Skeletal muscle cell (primary cell): Measurements from ENCODE around the gene JARID2.
"Not testable (repeated sequence)": the region's sequence is repeated elsewhere in the genome, so short reads cannot be mapped to it uniquely, and the experiment has no call there.

Experiments
- DNase-seq: peaks from one replicate; pipeline ENCODE4 v3.0.0-alpha.2; 2010; ENCODE audit warnings: low read depth
- H3K4me3 ChIP-seq: 2 replicates; pipeline ENCODE4 v1.5.1; 2011; ENCODE audit warnings: low read depth, mild to moderate bottlenecking, control low read depth, low read length, moderate library complexity

JARID2 gene

GRCh38 chr6:15303162-15303919 lies 57.5 kb downstream of the JARID2 start:
- no peak overlapping the region for H3K4me3 ChIP-seq
- DNase-seq: no peak

- H3K4me3 ChIP-seq: no peak overlapping the region
Measured at GRCh38 chr6:15303920-15304291, 58.0 kb downstream of the JARID2 start.

GRCh38 chr6:15304337-15305042 lies 58.6 kb downstream of the JARID2 start:
- H3K4me3 ChIP-seq: no peak overlapping the region
- no peak for DNase-seq

More at GRCh38 chr6:15303920-15304291, 58.0 kb downstream of the JARID2 start:
- DNase-seq: no peak

- H3K4me3 ChIP-seq: no peak overlapping the region
- no peak for DNase-seq
Measured at GRCh38 chr6:15305496-15305895, 59.6 kb downstream of the JARID2 start.

- H3K4me3 ChIP-seq: no peak overlapping the region
- no peak for DNase-seq
Measured at GRCh38 chr6:15305909-15306308, 60.0 kb downstream of the JARID2 start.

- no peak overlapping the region for H3K4me3 ChIP-seq
- no peak for DNase-seq
Measured at GRCh38 chr6:15308435-15309213, 62.8 kb downstream of the JARID2 start.

GRCh38 chr6:15309611-15310283 lies 63.9 kb downstream of the JARID2 start:
- H3K4me3 ChIP-seq: no peak overlapping the region
- no peak for DNase-seq

- DNase-seq: no peak
- no peak overlapping the region for H3K4me3 ChIP-seq
Measured at GRCh38 chr6:15310680-15311079, 64.8 kb downstream of the JARID2 start.

GRCh38 chr6:15312500-15312899 lies 66.6 kb downstream of the JARID2 start:
- DNase-seq: no peak
- H3K4me3 ChIP-seq: no peak overlapping the region

GRCh38 chr6:15313367-15313766 lies 67.5 kb downstream of the JARID2 start:
- no peak overlapping the region for H3K4me3 ChIP-seq
- no peak for DNase-seq

- no peak overlapping the region for H3K4me3 ChIP-seq
- DNase-seq: no peak
Measured at GRCh38 chr6:15316754-15317153, 70.9 kb downstream of the JARID2 start.

- no peak for DNase-seq
- no peak overlapping the region for H3K4me3 ChIP-seq
Measured at GRCh38 chr6:15317251-15317650, 71.4 kb downstream of the JARID2 start.

- no peak for DNase-seq
Measured at GRCh38 chr6:15317934-15318902, 72.3 kb downstream of the JARID2 start.

GRCh38 chr6:15319677-15320076 lies 73.8 kb downstream of the JARID2 start:
- no peak for DNase-seq
- H3K4me3 ChIP-seq: no peak overlapping the region

More at GRCh38 chr6:15317934-15318902, 72.3 kb downstream of the JARID2 start:
- no peak overlapping the region for H3K4me3 ChIP-seq

- H3K4me3 ChIP-seq: no peak overlapping the region
Measured at GRCh38 chr6:15320693-15321092, 74.8 kb downstream of the JARID2 start.

GRCh38 chr6:15322184-15322583 lies 76.3 kb downstream of the JARID2 start:
- no peak for DNase-seq

More at GRCh38 chr6:15320693-15321092, 74.8 kb downstream of the JARID2 start:
- no peak for DNase-seq

GRCh38 chr6:15322781-15323536 lies 77.1 kb downstream of the JARID2 start:
- H3K4me3 ChIP-seq: no peak overlapping the region
- no peak for DNase-seq

More at GRCh38 chr6:15322184-15322583, 76.3 kb downstream of the JARID2 start:
- no peak overlapping the region for H3K4me3 ChIP-seq

GRCh38 chr6:15323611-15324010 lies 77.7 kb downstream of the JARID2 start:
- not testable (repeated sequence) for DNase-seq, H3K4me3 ChIP-seq
